Activated T-helper 1 cell treated with Interleukin-2 at 50 U/mL for 16 hours (primary cell): Measurements from ENCODE around the gene SPANXN5.
"Not testable (repeated sequence)": the region's sequence is repeated elsewhere in the genome, so short reads cannot be mapped to it uniquely, and the experiment has no call there.

Source experiments
- DNase-seq: peaks from one replicate; pipeline ENCODE4 v3.0.0-alpha.2; 2020; ENCODE audit warnings: low read depth

The SPANXN5 gene, protein sequence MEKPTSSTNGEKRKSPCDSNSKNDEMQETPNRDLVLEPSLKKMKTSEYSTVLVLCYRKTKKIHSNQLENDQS

DNA sequence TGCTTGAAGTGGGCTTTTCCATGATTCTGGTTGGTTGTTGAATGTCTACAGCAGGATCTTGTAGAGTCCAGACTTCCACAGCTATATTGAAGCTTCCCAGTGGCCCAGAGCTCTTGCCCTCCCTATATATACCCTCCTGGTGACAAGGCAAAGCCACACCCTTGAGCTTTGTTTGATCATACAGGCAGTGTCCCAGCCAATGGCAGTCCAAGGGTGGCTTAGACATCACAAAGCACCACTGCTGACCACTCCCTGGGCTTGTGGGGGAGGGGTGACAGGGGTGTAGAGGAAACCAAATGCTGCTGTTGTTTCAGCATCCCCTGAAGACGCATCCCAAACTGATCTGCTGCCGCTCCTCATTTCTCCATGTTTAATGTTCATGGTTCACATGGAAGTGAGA is at the start of gene SPANXN5:
Gene SPANXN5 (minus strand): TSS at position 101 of the 400 bp plus-strand sequence. CDS start 79 bp downstream, at position 22.
- DNase-seq: not testable (repeated sequence)

GRCh38 chrX:52843619-52844018 is 46.4 kb upstream of the SPANXN5 start:
- not testable (repeated sequence) for DNase-seq

- DNase-seq: no peak
These were observed 41.9 kb upstream of the SPANXN5 start for GRCh38 chrX:52839137-52839536.

GRCh38 chrX:52830551-52830950 is 33.3 kb upstream of the SPANXN5 start:
- DNase-seq: no peak

GRCh38 chrX:52824608-52825007 is 27.4 kb upstream of the SPANXN5 start:
- DNase-seq: no peak

- DNase-seq: no peak
These were observed 24.0 kb upstream of the SPANXN5 start for GRCh38 chrX:52821079-52821760.

DNA sequence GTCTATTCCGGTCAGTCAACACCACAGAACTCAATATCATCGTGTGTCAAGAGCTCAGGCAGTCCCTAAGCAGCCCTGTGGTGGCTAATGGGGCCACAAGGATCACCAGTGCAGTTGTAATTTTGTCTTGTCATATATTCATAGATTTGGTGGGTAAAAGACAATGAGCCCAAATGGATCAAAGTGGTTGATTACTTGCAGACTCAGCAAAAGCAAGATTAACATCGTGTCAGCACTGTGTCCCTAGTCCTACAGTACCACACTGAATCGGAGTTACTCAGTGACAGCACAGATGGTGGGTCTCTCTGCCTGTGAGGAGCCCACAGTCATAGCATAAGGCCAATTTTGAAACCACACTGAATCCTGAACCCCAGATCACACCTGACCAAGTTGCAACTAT is 22.6 kb upstream of the SPANXN5 start:
- no peak for DNase-seq

DNA sequence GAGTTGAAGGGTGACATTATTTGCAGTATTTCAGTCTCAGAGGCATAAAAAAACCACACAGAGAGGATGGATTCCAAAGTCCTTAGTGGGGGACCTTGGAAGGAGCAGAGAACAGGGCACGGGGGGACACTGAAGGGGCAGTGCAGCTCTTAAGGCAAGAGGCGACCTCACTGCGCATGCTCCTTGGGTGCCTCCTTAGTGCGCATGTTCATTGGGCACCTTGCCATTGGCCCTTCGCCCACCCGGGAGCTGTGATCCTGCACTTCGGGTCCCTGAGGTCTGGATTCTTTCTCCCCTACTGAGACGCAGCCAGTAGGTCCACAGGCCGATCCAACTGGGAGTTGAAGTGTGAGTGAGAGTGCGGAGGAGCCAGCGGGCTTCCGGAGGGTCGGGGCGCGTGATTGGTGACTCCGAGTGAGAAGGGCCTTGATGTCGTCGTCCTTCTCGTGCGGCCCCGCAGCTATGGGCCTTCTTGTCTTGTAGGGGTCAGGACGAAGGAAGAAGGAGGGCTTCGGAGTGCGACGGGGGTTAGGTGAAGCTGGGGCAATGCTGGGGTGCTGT is 13.9 kb upstream of the SPANXN5 start, which contains the start of gene XAGE5:
Gene XAGE5 (plus strand): TSS at position 223 of the 561 bp plus-strand sequence. CDS start 1,280 bp downstream, outside the sequence.
- no peak for DNase-seq

DNA sequence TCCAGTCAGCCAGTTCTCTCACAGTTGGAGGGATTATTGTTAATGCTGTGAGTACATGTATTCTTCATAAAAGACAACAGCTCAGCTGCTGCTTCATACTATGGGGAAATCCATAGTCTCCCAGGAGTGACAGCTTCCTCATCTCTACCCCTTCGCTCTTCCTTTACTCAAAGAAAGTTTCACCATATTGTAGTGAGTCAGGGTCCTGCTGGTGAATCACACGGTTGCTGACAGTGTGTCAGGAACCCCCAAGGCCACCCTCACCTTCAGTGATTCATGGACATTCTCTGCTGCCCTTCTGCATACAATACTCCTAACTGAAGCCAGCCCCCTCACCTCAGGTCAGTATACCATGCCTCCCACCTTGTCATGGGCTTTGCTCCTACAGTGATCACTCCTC is 7.6 kb upstream of the SPANXN5 start:
- not testable (repeated sequence) for DNase-seq

- not testable (repeated sequence) for DNase-seq
These were observed 23.7 kb downstream of the SPANXN5 start for GRCh38 chrX:52773504-52773903.

DNA sequence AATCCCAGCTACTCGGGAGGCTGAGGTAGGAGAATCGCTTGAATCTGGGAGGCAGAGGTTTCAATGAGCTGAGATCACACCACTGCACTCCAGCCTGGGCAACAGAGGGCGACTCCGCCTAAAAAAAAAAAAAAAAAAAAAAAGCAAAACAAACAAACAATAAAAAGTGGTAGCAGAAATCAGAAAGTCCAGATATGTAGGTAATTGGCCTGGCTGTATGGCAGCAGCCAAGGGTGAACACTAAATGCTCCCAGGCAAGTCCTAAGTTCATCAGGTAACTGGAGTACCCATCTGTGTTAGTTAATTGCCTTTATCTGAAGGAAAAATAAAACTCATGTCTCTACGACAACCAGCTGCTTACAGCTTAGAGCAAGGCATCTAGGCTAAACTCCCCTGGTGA is 31.2 kb downstream of the SPANXN5 start:
- not testable (repeated sequence) for DNase-seq

DNA sequence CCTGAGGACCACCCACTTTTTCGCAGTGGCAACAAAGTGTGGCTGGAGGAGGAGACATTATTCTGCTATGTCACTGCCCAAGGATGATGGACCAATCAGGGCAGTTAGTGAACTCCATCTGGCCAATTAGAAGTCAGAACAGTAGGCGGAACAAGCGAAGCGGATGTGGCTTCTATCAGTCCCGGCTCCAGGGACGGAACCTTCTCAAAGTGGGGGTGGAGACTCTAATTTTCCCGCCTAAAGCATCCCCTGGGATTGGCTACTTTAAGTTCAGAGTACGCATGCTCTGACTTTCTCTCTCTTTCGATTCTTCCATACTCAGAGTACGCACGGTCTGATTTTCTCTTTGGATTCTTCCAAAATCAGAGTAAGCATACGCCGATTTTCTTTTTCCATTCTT is 46.3 kb downstream of the SPANXN5 start, which contains the start of gene SSX2B:
Gene SSX2B (plus strand): TSS at position 301 of the 400 bp plus-strand sequence. CDS start 1,429 bp downstream, outside the sequence.
- not testable (repeated sequence) for DNase-seq
